ENCODE data around the gene DEK.

The DEK gene

GRCh38 chr6:18244251-18244650 is 20.1 kb downstream of the DEK start:
- no peaks in the 10 kb centered on the region for H3K27me3 ChIP-seq (ENCODE audit: insufficient read depth, insufficient read length)
- H3K9me3 ChIP-seq (ENCODE audit: insufficient read depth, low read length), result no peaks in the 10 kb centered on the region
- H3K9ac ChIP-seq (ENCODE audit: insufficient read length, low read depth), result no peak overlapping the region
- H3K36me3 ChIP-seq (ENCODE audit: insufficient read depth, insufficient read length, low read length), result peaks cover 82% of the 10 kb centered on the region
- no peaks in the 10 kb centered on the region for H3K4me1 ChIP-seq (ENCODE audit: insufficient read depth, insufficient read length)
- no peak overlapping the region for H3K4me3 ChIP-seq (ENCODE audit: insufficient read length, low read depth)
- no peak for DNase-seq (ENCODE audit: low read depth, low spot score)
- TF ChIP-seq YY1 (IDR thresholded peaks at IDR 0.05; ENCODE audit: insufficient read depth, insufficient read length) (no peak), ZNF274 (IDR thresholded peaks at IDR 0.05; ENCODE audit: low read depth, low read length) (no peak), SUZ12 (IDR thresholded peaks at IDR 0.05; ENCODE audit: extremely low read depth, insufficient read depth, insufficient read length) (no peak)

- DNase-seq (ENCODE audit: low read depth, low spot score), result no peak
- H3K36me3 ChIP-seq (ENCODE audit: insufficient read depth, insufficient read length, low read length), result peaks cover 77% of the 10 kb centered on the region
- H3K27me3 ChIP-seq (ENCODE audit: insufficient read depth, insufficient read length), result no peaks in the 10 kb centered on the region
- H3K9ac ChIP-seq (ENCODE audit: insufficient read length, low read depth), result no peak overlapping the region
- TF ChIP-seq SUZ12 (IDR thresholded peaks at IDR 0.05; ENCODE audit: extremely low read depth, insufficient read depth, insufficient read length) (no peak), ZNF274 (IDR thresholded peaks at IDR 0.05; ENCODE audit: low read depth, low read length) (no peak), YY1 (IDR thresholded peaks at IDR 0.05; ENCODE audit: insufficient read depth, insufficient read length) (no peak)
- no peak overlapping the region for H3K4me3 ChIP-seq (ENCODE audit: insufficient read length, low read depth)
- no peaks in the 10 kb centered on the region for H3K4me1 ChIP-seq (ENCODE audit: insufficient read depth, insufficient read length)
- H3K9me3 ChIP-seq (ENCODE audit: insufficient read depth, low read length), result no peaks in the 10 kb centered on the region
Measured at GRCh38 chr6:18243302-18243893, 20.9 kb downstream of the DEK start.

GRCh38 chr6:18242062-18242851 is 22.1 kb downstream of the DEK start:
- no peaks in the 10 kb centered on the region for H3K4me1 ChIP-seq (ENCODE audit: insufficient read depth, insufficient read length)
- DNase-seq (ENCODE audit: low read depth, low spot score), result no peak
- TF ChIP-seq ZNF274 (IDR thresholded peaks at IDR 0.05; ENCODE audit: low read depth, low read length) (no peak), SUZ12 (IDR thresholded peaks at IDR 0.05; ENCODE audit: extremely low read depth, insufficient read depth, insufficient read length) (no peak), YY1 (IDR thresholded peaks at IDR 0.05; ENCODE audit: insufficient read depth, insufficient read length) (no peak)

GRCh38 chr6:18241208-18242038 is 22.9 kb downstream of the DEK start:
- H3K36me3 ChIP-seq (ENCODE audit: insufficient read depth, insufficient read length, low read length), result peaks cover 78% of the 10 kb centered on the region

More at GRCh38 chr6:18242062-18242851, 22.1 kb downstream of the DEK start:
- H3K27me3 ChIP-seq (ENCODE audit: insufficient read depth, insufficient read length), result no peaks in the 10 kb centered on the region
- no peaks in the 10 kb centered on the region for H3K9me3 ChIP-seq (ENCODE audit: insufficient read depth, low read length)
- H3K9ac ChIP-seq (ENCODE audit: insufficient read length, low read depth), result no peak overlapping the region
- H3K4me3 ChIP-seq (ENCODE audit: insufficient read length, low read depth), result no peak overlapping the region
- H3K36me3 ChIP-seq (ENCODE audit: insufficient read depth, insufficient read length, low read length), result peaks cover 79% of the 10 kb centered on the region

GRCh38 chr6:18240230-18240629 is 24.1 kb downstream of the DEK start:
- H3K4me1 ChIP-seq (ENCODE audit: insufficient read depth, insufficient read length), result no peaks in the 10 kb centered on the region
- peaks cover 79% of the 10 kb centered on the region for H3K36me3 ChIP-seq (ENCODE audit: insufficient read depth, insufficient read length, low read length)
- no peak for TF ChIP-seq ZNF274 (IDR thresholded peaks at IDR 0.05; ENCODE audit: low read depth, low read length)
- TF ChIP-seq YY1 (IDR thresholded peaks at IDR 0.05; ENCODE audit: insufficient read depth, insufficient read length), result no peak
- no peak for TF ChIP-seq SUZ12 (IDR thresholded peaks at IDR 0.05; ENCODE audit: extremely low read depth, insufficient read depth, insufficient read length)
- H3K9ac ChIP-seq (ENCODE audit: insufficient read length, low read depth), result no peak overlapping the region
- H3K27me3 ChIP-seq (ENCODE audit: insufficient read depth, insufficient read length), result no peaks in the 10 kb centered on the region
- no peaks in the 10 kb centered on the region; the same call in 1 of the 2 replicates for H3K9me3 ChIP-seq (ENCODE audit: insufficient read depth, low read length)
- H3K4me3 ChIP-seq (ENCODE audit: insufficient read length, low read depth), result no peak overlapping the region
- no peak for DNase-seq (ENCODE audit: low read depth, low spot score)

More at GRCh38 chr6:18241208-18242038, 22.9 kb downstream of the DEK start:
- Histone ChIP-seq H3K4me1 (ENCODE audit: insufficient read depth, insufficient read length) (no peaks in the 10 kb centered on the region), H3K4me3 (ENCODE audit: insufficient read length, low read depth) (no peak overlapping the region), H3K9ac (ENCODE audit: insufficient read length, low read depth) (no peak overlapping the region), H3K9me3 (ENCODE audit: insufficient read depth, low read length) (no peaks in the 10 kb centered on the region; the same call in 1 of the 2 replicates), H3K27me3 (ENCODE audit: insufficient read depth, insufficient read length) (no peaks in the 10 kb centered on the region)
- no peak for TF ChIP-seq YY1 (IDR thresholded peaks at IDR 0.05; ENCODE audit: insufficient read depth, insufficient read length)
- no peak for TF ChIP-seq ZNF274 (IDR thresholded peaks at IDR 0.05; ENCODE audit: low read depth, low read length)
- TF ChIP-seq SUZ12 (IDR thresholded peaks at IDR 0.05; ENCODE audit: extremely low read depth, insufficient read depth, insufficient read length), result no peak
- DNase-seq (ENCODE audit: low read depth, low spot score), result no peak

- Histone ChIP-seq H3K4me1 (ENCODE audit: insufficient read depth, insufficient read length) (no peaks in the 10 kb centered on the region), H3K36me3 (ENCODE audit: insufficient read depth, insufficient read length, low read length) (peaks cover 60% of the 10 kb centered on the region)
Measured at GRCh38 chr6:18237167-18237566, 27.2 kb downstream of the DEK start.

More at GRCh38 chr6:18237167-18237566, 27.2 kb downstream of the DEK start:
- H3K27me3 ChIP-seq (ENCODE audit: insufficient read depth, insufficient read length), result no peaks in the 10 kb centered on the region
- DNase-seq (ENCODE audit: low read depth, low spot score), result no peak
- no peak overlapping the region for H3K4me3 ChIP-seq (ENCODE audit: insufficient read length, low read depth)
- peaks cover 6% of the 10 kb centered on the region; the same call in 1 of the 2 replicates for H3K9me3 ChIP-seq (ENCODE audit: insufficient read depth, low read length)
- TF ChIP-seq SUZ12 (IDR thresholded peaks at IDR 0.05; ENCODE audit: extremely low read depth, insufficient read depth, insufficient read length), result no peak
- no peak for TF ChIP-seq ZNF274 (IDR thresholded peaks at IDR 0.05; ENCODE audit: low read depth, low read length)
- TF ChIP-seq YY1 (IDR thresholded peaks at IDR 0.05; ENCODE audit: insufficient read depth, insufficient read length), result no peak
- no peak overlapping the region for H3K9ac ChIP-seq (ENCODE audit: insufficient read length, low read depth)

All from NT2/D1 (cell line).